A549 (cell line): Measurements from ENCODE around the gene ASF1A. TPM values are rescaled to one million over a fixed set of nuclear protein-coding genes. Genes with fewer than 3 reads are reported as not detected.

Experiments
- ATAC-seq, 2 experiments: fragments of 200-7000 bp in 1 of 2; fragments of >200 bp in 1 of 2; cut with Nextera tagmentation in 1 of 2; cut with Tn5 transposase in 1 of 2; 3 replicates each; pipeline versions ENCODE4 v1.8.0 to v1.9.1; 2018 to 2020; ENCODE audit warnings: mild to moderate bottlenecking in 1 of 2, moderate library complexity in 1 of 2
- CTCF ChIA-PET: fragments of 300-600 bp; sonication (Branson Sonifier 250); formaldehyde crosslinking; extraction: SDS; loops from one replicate; lab custom pipeline; 2021; ENCODE audit warnings: antibody characterized with exemption, inconsistent platforms; lab: Yijun Ruan, JAX
- POLR2A ChIA-PET: fragments of 350-600 bp; formaldehyde crosslinking; extraction: SDS; loops from one replicate; lab custom pipeline; 2021; ENCODE audit warnings: antibody characterized with exemption, inconsistent platforms; lab: Yijun Ruan, JAX
- DNase-seq, 2 experiments: peaks; one replicate each; pipeline versions ENCODE4 v3.0.0 to v3.0.0-alpha.2; 2011 to 2016; ENCODE audit warnings: low read depth in 1 of 2, low spot score in 1 of 2
- FAIRE-seq: peaks from 2 replicates; lab custom pipeline; 2011; peaks lifted over from hg19 to GRCh38; lab: Jason Lieb, UNC
- H3K27ac ChIP-seq, 2 experiments: fragments of >200 bp; sonication (Bioruptor Twin); formaldehyde crosslinking; 3 replicates each; pipeline ENCODE4 v1.5.1; 2016 to 2017
- H3K4me1 ChIP-seq: fragments of >200 bp; sonication (Bioruptor Twin); formaldehyde crosslinking; 3 replicates; pipeline ENCODE4 v1.6.1; 2016
- H3K4me2 ChIP-seq: fragments of >200 bp; sonication (Bioruptor Twin); formaldehyde crosslinking; 3 replicates; pipeline ENCODE4 v1.6.1; 2016
- H3K4me3 ChIP-seq: fragments of >200 bp; sonication (Bioruptor Twin); formaldehyde crosslinking; 3 replicates; pipeline ENCODE4 v1.5.1; 2016
- H3K9me3 ChIP-seq: fragments of >200 bp; sonication (Bioruptor Twin); formaldehyde crosslinking; 3 replicates; pipeline ENCODE4 v1.6.1; 2016
- CBX2 ChIP-seq: fragments of 200-600 bp; sonication (generic); IDR thresholded peaks from 2 replicates; pipeline ENCODE4 v1.6.1; 2016; ENCODE audit warnings: low read depth, mild to moderate bottlenecking, borderline replicate concordance
- CBX8 ChIP-seq: fragments of 200-600 bp; sonication (generic); IDR thresholded peaks from 2 replicates; pipeline ENCODE4 v1.6.1; 2016
- CEBPB ChIP-seq, 2 experiments: fragments of >200 bp in 1 of 2; sonication (Bioruptor Twin) in 1 of 2; formaldehyde crosslinking in 1 of 2; IDR thresholded peaks; 2 replicates each; pipeline ENCODE4 v1.6.1; 2012 to 2016
- CHD4 ChIP-seq: fragments of 200-600 bp; sonication (generic); IDR thresholded peaks from 2 replicates; pipeline ENCODE4 v1.6.1; 2016; ENCODE audit warnings: antibody characterized with exemption, mild to moderate bottlenecking, borderline replicate concordance
- EHMT2 ChIP-seq: fragments of 200-600 bp; sonication (generic); IDR thresholded peaks from 2 replicates; pipeline ENCODE4 v1.6.1; 2016; ENCODE audit warnings: antibody characterized with exemption, low read depth, mild to moderate bottlenecking, moderate library complexity
- EP300 ChIP-seq, 2 experiments: fragments of >200 bp; sonication (Bioruptor Twin); formaldehyde crosslinking; IDR thresholded peaks; 2 replicates in 1 of 2; 3 replicates in 1 of 2; pipeline ENCODE4 v1.6.1; 2016 to 2017
- ESRRA ChIP-seq: fragments of 150-350 bp; IDR thresholded peaks from 2 replicates; pipeline ENCODE4 v1.6.1; 2014; ENCODE audit warnings: mild to moderate bottlenecking, low read length, borderline replicate concordance
- FOSL2 ChIP-seq, 2 experiments: fragments of 450-650 bp in 1 of 2; fragments of >200 bp in 1 of 2; sonication (Bioruptor Twin) in 1 of 2; formaldehyde crosslinking; IDR thresholded peaks; 2 replicates each; pipeline versions ENCODE4 v1.5.0 to v1.6.1; 2016 to 2020; ENCODE audit warnings: mild to moderate bottlenecking in 1 of 2, moderate library complexity in 1 of 2
- FOXS1 ChIP-seq: fragments of 250-450 bp; sonication (Bioruptor Pico); IDR thresholded peaks from 2 replicates; pipeline ENCODE4 v1.5.0; 2020; ENCODE audit warnings: mild to moderate bottlenecking, moderate library complexity
- HDAC2 ChIP-seq: fragments of 200-600 bp; sonication (generic); IDR thresholded peaks from 2 replicates; pipeline ENCODE4 v1.6.1; 2016
- HEYL ChIP-seq: fragments of 250-450 bp; sonication (Bioruptor Pico); IDR thresholded peaks from 2 replicates; pipeline ENCODE4 v1.8.0; 2021; ENCODE audit warnings: mild to moderate bottlenecking, moderate library complexity
- HOXB5 ChIP-seq: fragments of 250-450 bp; sonication (Bioruptor Pico); IDR thresholded peaks from 2 replicates; pipeline ENCODE4 v1.5.0; 2020; ENCODE audit warnings: mild to moderate bottlenecking, moderate library complexity
- JUN ChIP-seq, 2 experiments: fragments of >200 bp; sonication (Bioruptor Twin); formaldehyde crosslinking; IDR thresholded peaks; 2 replicates in 1 of 2; 3 replicates in 1 of 2; pipeline ENCODE4 v1.6.1; 2016 to 2017
- MAZ ChIP-seq: fragments of 150-350 bp; IDR thresholded peaks from 2 replicates; pipeline ENCODE4 v1.6.1; 2014; ENCODE audit warnings: antibody characterized with exemption, low read depth, low read length, borderline replicate concordance
- MYC ChIP-seq: IDR thresholded peaks from 2 replicates; pipeline ENCODE4 v1.6.1; 2012; ENCODE audit warnings: mild to moderate bottlenecking, inconsistent platforms, low read length, improper control_type of control experiment, borderline replicate concordance
- POLR2A ChIP-seq: IDR thresholded peaks from 2 replicates; pipeline ENCODE4 v1.6.1; 2012; ENCODE audit warnings: mild to moderate bottlenecking, low read length
- POLR2AphosphoS2 ChIP-seq: conservative IDR thresholded peaks from 2 replicates; pipeline ENCODE4 v1.6.1; 2012; ENCODE audit warnings: low read length, improper control_type of control experiment, inconsistent platforms
- RARB ChIP-seq: fragments of 250-450 bp; sonication (Bioruptor Pico); IDR thresholded peaks from 2 replicates; pipeline ENCODE4 v1.8.0; 2021; ENCODE audit warnings: mild to moderate bottlenecking, moderate library complexity
- ZNF302 ChIP-seq: fragments of 250-450 bp; sonication (Bioruptor Pico); IDR thresholded peaks from 2 replicates; pipeline ENCODE4 v1.9.0; 2021; ENCODE audit warnings: inconsistent platforms, mild to moderate bottlenecking, moderate library complexity
- ZSCAN20 ChIP-seq: fragments of 250-450 bp; sonication (Bioruptor Pico); IDR thresholded peaks from 2 replicates; pipeline ENCODE4 v1.8.0; 2022; ENCODE audit warnings: mild to moderate bottlenecking, moderate library complexity
- WGBS: methylation state at CpG from one replicate; pipeline ENCODE4 v1.1.6; 2017; ENCODE audit errors: missing lambda C conversion rate; 5-methylcytosine and 5-hydroxymethylcytosine counted together
- polyA plus RNA-seq, 4 experiments: library from polyadenylated mRNA; depleted of rRNA in 3 of 4; stranded (reverse); fragments of >200 nt; fragmentation: RNase III in 1 of 4; extraction: RNeasy Plus Mini Kit Qiagen cat#74134 plus additional on column Dnase treatment in 1 of 4; gene quantifications; 2 replicates in 3 of 4; 3 replicates in 1 of 4; pipeline ENCODE4 v1.2.3, GENCODE V29; 2011 to 2017
- TF ChIP-seq, protein P1 (sequence below): fragments of 250-450 bp; sonication (Bioruptor Pico); IDR thresholded peaks from 2 replicates; pipeline ENCODE4 v1.5.0; 2021; ENCODE audit warnings: mild to moderate bottlenecking, moderate library complexity, borderline replicate concordance
- TF ChIP-seq, protein P2 (sequence below): fragments of >200 bp; sonication (Bioruptor Twin); formaldehyde crosslinking; IDR thresholded peaks from 2 replicates; pipeline ENCODE4 v1.6.1; 2016
- TF ChIP-seq, protein P3 (sequence below): IDR thresholded peaks from 2 replicates; pipeline ENCODE4 v1.6.1; 2012
- TF ChIP-seq, protein P4 (sequence below): fragments of >200 bp; sonication (Bioruptor Twin); formaldehyde crosslinking; IDR thresholded peaks from 3 replicates; pipeline ENCODE4 v1.6.1; 2016

The ASF1A gene
- polyA plus RNA-seq, 2 of the 4 experiments (the other 2 are of a cell fraction) = 12.2 to 24.6 TPM

DNA sequence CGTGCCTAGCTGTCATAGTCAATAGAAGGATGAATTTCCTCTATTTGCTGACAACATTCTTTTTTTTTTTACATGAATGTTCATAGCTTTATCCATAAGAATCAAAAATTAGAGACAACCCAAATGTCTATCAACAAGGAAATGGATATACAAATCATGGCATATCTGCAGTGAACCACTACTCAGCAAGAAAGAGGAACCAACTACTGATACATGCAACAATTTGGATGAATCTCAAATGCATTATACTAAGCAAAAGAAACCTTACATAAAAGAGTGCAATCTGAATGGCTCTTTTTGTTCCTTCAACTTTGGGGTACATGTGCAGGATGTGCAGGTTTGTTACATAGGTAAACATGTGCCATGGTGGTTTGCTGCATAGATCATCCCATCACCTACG is 58.7 kb downstream of the ASF1A start:
- DNase-seq (no peak), FAIRE-seq (no peak), ATAC-seq (no peak)
- 71% methylated on average over 2 of the region's 2 CpGs for WGBS
- ChIA-PET CTCF (interaction anchor here (0.6 to 1.5 kb wide), 2 partner anchors 9 to 10 kb away, joined by 3 to 4 read pairs; no protein-coding TSS in a partner anchor), POLR2A (no interaction called here)
- no peaks in the 10 kb centered on the region for H3K4me1 ChIP-seq
- H3K9me3 ChIP-seq = no peaks in the 10 kb centered on the region
- no peak overlapping the region for H3K4me3 ChIP-seq
- no peak overlapping the region for H3K27ac ChIP-seq
- H3K4me2 ChIP-seq = no peak overlapping the region
- TF ChIP-seq, protein P1, sequence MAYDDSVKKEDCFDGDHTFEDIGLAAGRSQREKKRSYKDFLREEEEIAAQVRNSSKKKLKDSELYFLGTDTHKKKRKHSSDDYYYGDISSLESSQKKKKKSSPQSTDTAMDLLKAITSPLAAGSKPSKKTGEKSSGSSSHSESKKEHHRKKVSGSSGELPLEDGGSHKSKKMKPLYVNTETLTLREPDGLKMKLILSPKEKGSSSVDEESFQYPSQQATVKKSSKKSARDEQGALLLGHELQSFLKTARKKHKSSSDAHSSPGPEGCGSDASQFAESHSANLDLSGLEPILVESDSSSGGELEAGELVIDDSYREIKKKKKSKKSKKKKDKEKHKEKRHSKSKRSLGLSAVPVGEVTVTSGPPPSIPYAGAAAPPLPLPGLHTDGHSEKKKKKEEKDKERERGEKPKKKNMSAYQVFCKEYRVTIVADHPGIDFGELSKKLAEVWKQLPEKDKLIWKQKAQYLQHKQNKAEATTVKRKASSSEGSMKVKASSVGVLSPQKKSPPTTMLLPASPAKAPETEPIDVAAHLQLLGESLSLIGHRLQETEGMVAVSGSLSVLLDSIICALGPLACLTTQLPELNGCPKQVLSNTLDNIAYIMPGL = no peak
- TF ChIP-seq POLR2A = no peak
- TF ChIP-seq, protein P2, sequence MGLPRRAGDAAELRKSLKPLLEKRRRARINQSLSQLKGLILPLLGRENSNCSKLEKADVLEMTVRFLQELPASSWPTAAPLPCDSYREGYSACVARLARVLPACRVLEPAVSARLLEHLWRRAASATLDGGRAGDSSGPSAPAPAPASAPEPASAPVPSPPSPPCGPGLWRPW = no peak
- no peak for TF ChIP-seq POLR2AphosphoS2
- TF ChIP-seq HEYL (CRISPR knock-in tag) = no peak
- TF ChIP-seq CEBPB (IDR thresholded peaks at IDR 0.05) = no peak

DNA sequence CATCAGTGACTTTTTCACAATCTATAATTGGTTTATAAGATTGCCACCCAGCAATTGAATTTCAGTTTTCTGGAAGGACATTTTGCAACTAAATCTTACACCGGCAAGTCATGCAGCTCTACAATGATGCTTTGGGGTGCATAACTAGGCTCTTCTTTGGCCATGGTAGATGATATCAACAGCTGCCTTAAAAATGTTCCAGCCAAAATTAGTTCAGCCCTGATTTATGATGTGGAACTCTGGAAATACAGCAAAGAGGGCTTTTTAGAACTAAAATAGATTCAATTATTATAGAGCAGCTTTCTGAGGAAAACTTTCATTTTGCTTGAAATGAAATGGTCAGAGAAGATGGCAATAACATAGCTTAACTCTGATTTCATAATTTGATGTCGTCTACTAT is 59.4 kb downstream of the ASF1A start:
- DNase-seq (no peak), ATAC-seq (no peak), FAIRE-seq (no peak)
- WGBS = 74% methylated on average over 2 of the region's 2 CpGs
- Histone ChIP-seq H3K27ac (no peak overlapping the region), H3K4me2 (no peak overlapping the region), H3K9me3 (no peaks in the 10 kb centered on the region), H3K4me3 (no peak overlapping the region), H3K4me1 (no peaks in the 10 kb centered on the region)
- CTCF ChIA-PET = interaction anchor here (1.2 to 1.5 kb wide), 3 partner anchors 9 to 157 kb away, joined by 3 to 4 read pairs (median 3); no protein-coding TSS in a partner anchor
- POLR2A ChIA-PET = no interaction called here
- TF ChIP-seq, protein P1 = no peak
- no peak for TF ChIP-seq EP300 (IDR thresholded peaks at IDR 0.05)
- no peak for TF ChIP-seq FOSL2 (IDR thresholded peaks at IDR 0.05)
- TF ChIP-seq FOSL2 (CRISPR knock-in tag; IDR thresholded peaks at IDR 0.05) = no peak
- no peak for TF ChIP-seq ESRRA
- no peak for TF ChIP-seq EHMT2
- TF ChIP-seq ZSCAN20 (CRISPR knock-in tag) = no peak
- TF ChIP-seq CBX2 = no peak
- no peak for TF ChIP-seq MAZ
- no peak for TF ChIP-seq HOXB5 (CRISPR knock-in tag)
- no peak for TF ChIP-seq FOXS1 (CRISPR knock-in tag)
- TF ChIP-seq ZNF302 = no peak
- no peak for TF ChIP-seq CBX8
- TF ChIP-seq, protein P2 = no peak
- TF ChIP-seq JUN (IDR thresholded peaks at IDR 0.05) = no peak
- TF ChIP-seq, protein P3, sequence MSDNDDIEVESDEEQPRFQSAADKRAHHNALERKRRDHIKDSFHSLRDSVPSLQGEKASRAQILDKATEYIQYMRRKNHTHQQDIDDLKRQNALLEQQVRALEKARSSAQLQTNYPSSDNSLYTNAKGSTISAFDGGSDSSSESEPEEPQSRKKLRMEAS = no peak
- no peak for TF ChIP-seq MYC
- no peak for TF ChIP-seq RARB (CRISPR knock-in tag)
- TF ChIP-seq HDAC2 = no peak
- TF ChIP-seq CHD4 = no peak
- TF ChIP-seq, protein P4, sequence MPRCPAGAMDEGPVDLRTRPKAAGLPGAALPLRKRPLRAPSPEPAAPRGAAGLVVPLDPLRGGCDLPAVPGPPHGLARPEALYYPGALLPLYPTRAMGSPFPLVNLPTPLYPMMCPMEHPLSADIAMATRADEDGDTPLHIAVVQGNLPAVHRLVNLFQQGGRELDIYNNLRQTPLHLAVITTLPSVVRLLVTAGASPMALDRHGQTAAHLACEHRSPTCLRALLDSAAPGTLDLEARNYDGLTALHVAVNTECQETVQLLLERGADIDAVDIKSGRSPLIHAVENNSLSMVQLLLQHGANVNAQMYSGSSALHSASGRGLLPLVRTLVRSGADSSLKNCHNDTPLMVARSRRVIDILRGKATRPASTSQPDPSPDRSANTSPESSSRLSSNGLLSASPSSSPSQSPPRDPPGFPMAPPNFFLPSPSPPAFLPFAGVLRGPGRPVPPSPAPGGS = no peak

Other genes starting within 250 kb of the ASF1A start
- gene CEP85L, start 242.6 kb upstream of the ASF1A start, polyA plus RNA-seq (2011; rRNA removed) = 3.4 and 4.0 TPM in 2 replicates
- 1.3 to 1.5 TPM (median 1.4 TPM) in 3 replicates for gene CEP85L, start 242.6 kb upstream of the ASF1A start, polyA plus RNA-seq (2017; fragmentation: RNase III; extraction: RNeasy Plus Mini Kit Qiagen cat#74134 plus additional on column Dnase treatment)
- 5.4 and 6.0 TPM in 2 replicates for gene MCM9, start 41.0 kb downstream of the ASF1A start, polyA plus RNA-seq (2011; rRNA removed)
- 5.1 to 6.0 TPM (median 5.7 TPM) in 3 replicates for gene MCM9, start 41.0 kb downstream of the ASF1A start, polyA plus RNA-seq (2017; fragmentation: RNase III; extraction: RNeasy Plus Mini Kit Qiagen cat#74134 plus additional on column Dnase treatment)
- gene FAM184A, start 184.5 kb downstream of the ASF1A start, polyA plus RNA-seq (2011; rRNA removed) = 0.03 and 0.06 TPM in 2 replicates
- gene FAM184A, start 184.5 kb downstream of the ASF1A start, polyA plus RNA-seq (2017; fragmentation: RNase III; extraction: RNeasy Plus Mini Kit Qiagen cat#74134 plus additional on column Dnase treatment) = 0.03 TPM in 1 of 3 replicates, not detected in the others